HepG2 (cell line): Measurements from ENCODE around the gene CDHR5. TPM values are rescaled to one million over a fixed set of nuclear protein-coding genes. Genes with fewer than 3 reads are reported as not detected.

ENCODE experiments used
- ATF5 ChIP-seq: sonication (generic); formaldehyde crosslinking; IDR thresholded peaks from 2 replicates; pipeline ENCODE4 v1.4.0; 2020; ENCODE audit warnings: mild to moderate bottlenecking, low read depth, missing genetic modification reagents
- CEBPB ChIP-seq: IDR thresholded peaks from 2 replicates; pipeline ENCODE4 v1.6.1; 2011; ENCODE audit warnings: low read depth, low read length, improper control_type of control experiment, borderline replicate concordance
- FOXC1 ChIP-seq: sonication (generic); formaldehyde crosslinking; IDR thresholded peaks from 2 replicates; pipeline ENCODE4 v1.8.0; 2022; ENCODE audit warnings: mild to moderate bottlenecking, missing genetic modification reagents, borderline replicate concordance
- HDAC1 ChIP-seq: sonication (generic); formaldehyde crosslinking; IDR thresholded peaks from 2 replicates; pipeline ENCODE4 v1.5.1; 2020; ENCODE audit warnings: mild to moderate bottlenecking, missing genetic modification reagents
- IRF2 ChIP-seq: IDR thresholded peaks from 2 replicates; pipeline ENCODE4 v1.6.1; 2018; ENCODE audit warnings: missing genetic modification reagents, missing compliant biosample characterization
- ISL2 ChIP-seq: sonication (generic); formaldehyde crosslinking; IDR thresholded peaks from 2 replicates; pipeline ENCODE4 v1.5.0; 2020; ENCODE audit warnings: missing genetic modification reagents
- JUN ChIP-seq: sonication (generic); formaldehyde crosslinking; IDR thresholded peaks from 2 replicates; pipeline ENCODE4 v1.4.0; 2020; ENCODE audit warnings: mild to moderate bottlenecking, missing genetic modification reagents
- KLF6 ChIP-seq: IDR thresholded peaks from 2 replicates; pipeline ENCODE4 v1.8.0; 2016; ENCODE audit warnings: missing biosample characterization, missing genetic modification reagents
- LBX2 ChIP-seq: sonication (generic); formaldehyde crosslinking; IDR thresholded peaks from 2 replicates; pipeline ENCODE4 v1.5.0; 2020; ENCODE audit warnings: missing genetic modification reagents, mild to moderate bottlenecking, borderline replicate concordance
- MIXL1 ChIP-seq: IDR thresholded peaks from 2 replicates; pipeline ENCODE4 v1.6.1; 2016
- MTA1 ChIP-seq: sonication (generic); formaldehyde crosslinking; IDR thresholded peaks from 2 replicates; pipeline ENCODE4 v1.4.0; 2020; ENCODE audit warnings: missing genetic modification reagents, mild to moderate bottlenecking, borderline replicate concordance
- NCOA5 ChIP-seq: sonication (generic); formaldehyde crosslinking; IDR thresholded peaks from 2 replicates; pipeline ENCODE4 v1.4.0; 2020; ENCODE audit warnings: missing genetic modification reagents
- NFATC3 ChIP-seq: sonication (generic); formaldehyde crosslinking; IDR thresholded peaks from 2 replicates; pipeline ENCODE4 v1.5.1; 2020; ENCODE audit warnings: mild to moderate bottlenecking, missing genetic modification reagents
- PHF5A ChIP-seq: IDR thresholded peaks from one replicate; pipeline ENCODE4 v1.6.1; 2018; ENCODE audit warnings: low read depth, missing genetic modification reagents; ENCODE audit not compliant: unreplicated experiment
- RAD21 ChIP-seq: fragments of 450-650 bp; formaldehyde crosslinking; IDR thresholded peaks from 2 replicates; pipeline ENCODE4 v1.5.0; 2020; ENCODE audit warnings: mild to moderate bottlenecking
- RCOR2 ChIP-seq: IDR thresholded peaks from 2 replicates; pipeline ENCODE4 v1.6.1; 2016; ENCODE audit warnings: missing biosample characterization, missing genetic modification reagents
- SALL2 ChIP-seq: sonication (generic); formaldehyde crosslinking; IDR thresholded peaks from 2 replicates; pipeline ENCODE4 v1.8.1; 2023; ENCODE audit warnings: mild to moderate bottlenecking, missing genetic modification reagents, inconsistent platforms
- TP53 ChIP-seq: sonication (generic); formaldehyde crosslinking; conservative IDR thresholded peaks from 2 replicates; pipeline ENCODE4 v1.4.0; 2020; ENCODE audit warnings: missing genetic modification reagents
- ZBTB43 ChIP-seq: sonication (generic); formaldehyde crosslinking; conservative IDR thresholded peaks from 2 replicates; pipeline ENCODE4 v1.4.0; 2020; ENCODE audit warnings: missing genetic modification reagents
- ZFP1 ChIP-seq: IDR thresholded peaks from 2 replicates; pipeline ENCODE4 v1.6.1; 2016
- ZNF33B ChIP-seq: sonication (generic); formaldehyde crosslinking; IDR thresholded peaks from 2 replicates; pipeline ENCODE4 v1.5.1; 2020; ENCODE audit warnings: mild to moderate bottlenecking, missing genetic modification reagents
- ZNF451 ChIP-seq: sonication (generic); formaldehyde crosslinking; IDR thresholded peaks from 2 replicates; pipeline ENCODE4 v1.5.0; 2020; ENCODE audit warnings: mild to moderate bottlenecking, missing genetic modification reagents
- ZNF607 ChIP-seq: sonication (generic); formaldehyde crosslinking; IDR thresholded peaks from 2 replicates; pipeline ENCODE4 v1.5.1; 2020; ENCODE audit warnings: missing genetic modification reagents, mild to moderate bottlenecking, borderline replicate concordance
- ZNF614 ChIP-seq: IDR thresholded peaks from 2 replicates; pipeline ENCODE4 v1.6.1; 2018; ENCODE audit warnings: missing biosample characterization, missing genetic modification reagents, inconsistent platforms, borderline replicate concordance
- ZNF746 ChIP-seq: sonication (generic); formaldehyde crosslinking; IDR thresholded peaks from 2 replicates; pipeline ENCODE4 v1.8.0; 2022; ENCODE audit warnings: mild to moderate bottlenecking, missing genetic modification reagents
- ZNF788 ChIP-seq: sonication (generic); formaldehyde crosslinking; IDR thresholded peaks from 2 replicates; pipeline ENCODE4 v1.5.0; 2020; ENCODE audit warnings: mild to moderate bottlenecking, missing genetic modification reagents, borderline replicate concordance
- ZNF841 ChIP-seq: sonication (generic); formaldehyde crosslinking; IDR thresholded peaks from 2 replicates; pipeline ENCODE4 v1.8.1; 2023; ENCODE audit warnings: missing genetic modification reagents, borderline replicate concordance
- ZSCAN9 ChIP-seq: IDR thresholded peaks from 2 replicates; pipeline ENCODE4 v1.6.1; 2016; ENCODE audit warnings: borderline replicate concordance
- ZXDC ChIP-seq: sonication (generic); formaldehyde crosslinking; IDR thresholded peaks from 2 replicates; pipeline ENCODE4 v1.5.0; 2020; ENCODE audit warnings: mild to moderate bottlenecking, missing genetic modification reagents
- polyA plus RNA-seq, 8 experiments: library from polyadenylated mRNA; depleted of rRNA in 3 of 8; stranded (reverse) in 7 of 8; unstranded in 1 of 8; fragments of >200 nt; fragmentation: Illumina TruSeq in 4 of 8; extraction: Trizol in 4 of 8; gene quantifications; 2 replicates each; pipeline versions ENCODE4 v1.2.1 to v1.2.3, GENCODE V29; 2011 to 2016; ENCODE audit warnings: low read depth in 4 of 8, missing spikeins in 1 of 8, mixed read lengths in 1 of 8; ENCODE audit not compliant: insufficient read depth in 1 of 8
- total RNA-seq, 5 experiments: library from RNA; depleted of rRNA; stranded (reverse); fragments of >200 nt; fragmentation: Illumina TruSeq; extraction: Trizol; gene quantifications; 2 replicates each; pipeline ENCODE4 v1.2.3, GENCODE V29; 2016; ENCODE audit warnings: low read depth in 1 of 5

Gene CDHR5
- total and polyA plus RNA-seq, 2 of the 13 experiments (the other 11 are each of a cell fraction or from before 2014, with no cell fraction given): 0.46 to 0.71 TPM

GRCh38 chr11:587978-588380 is 36.8 kb downstream of the CDHR5 start (continued):
- peak; percentile 59; the same call in 1 of the 2 replicates for TF ChIP-seq KLF6 (CRISPR knock-in tag)
- TF ChIP-seq ISL2 (CRISPR knock-in tag): no peak
- 0 out of 2 replicates have a peak, but pooled peaks have one; percentile 39 for TF ChIP-seq FOXC1 (CRISPR knock-in tag)
- no peak for TF ChIP-seq LBX2
- TF ChIP-seq ZNF451 (CRISPR knock-in tag): no peak
- no peak for TF ChIP-seq ATF5
- peak; percentile 95 for TF ChIP-seq CEBPB
- 0 out of 2 replicates have a peak, but pooled peaks have one; percentile 54 for TF ChIP-seq ZNF614 (CRISPR knock-in tag)
- peak; percentile 37; the same call in 1 of the 2 replicates for TF ChIP-seq RAD21
- TF ChIP-seq IRF2 (CRISPR knock-in tag): peak; percentile 76
- TF ChIP-seq ZFP1 (CRISPR knock-in tag): no peak
- peak; percentile 78; the same call in 1 of the 2 replicates for TF ChIP-seq ZNF788 (CRISPR knock-in tag)
- TF ChIP-seq ZNF607 (CRISPR knock-in tag): 0 out of 2 replicates have a peak, but pooled peaks have one; percentile 26
- no peak for TF ChIP-seq NFATC3
- 0 out of 2 replicates have a peak, but pooled peaks have one; percentile 17 for TF ChIP-seq ZBTB43
- no peak for TF ChIP-seq TP53
- TF ChIP-seq PHF5A (CRISPR knock-in tag): peak; percentile 86
- peak; percentile 88; the same call in 1 of the 2 replicates for TF ChIP-seq JUN
- no peak for TF ChIP-seq SALL2 (CRISPR knock-in tag)
- TF ChIP-seq ZNF746: peak; percentile 61; the same call in 1 of the 2 replicates
- no peak for TF ChIP-seq ZNF841 (CRISPR knock-in tag)
- peak; percentile 71 for TF ChIP-seq RCOR2 (CRISPR knock-in tag)
- no peak for TF ChIP-seq MTA1 (CRISPR knock-in tag)
- TF ChIP-seq ZSCAN9: peak; percentile 28; the same call in 1 of the 2 replicates
- peak; percentile 80 for TF ChIP-seq HDAC1 (CRISPR knock-in tag)
- peak; percentile 51; the same call in 1 of the 2 replicates for TF ChIP-seq MIXL1 (CRISPR knock-in tag)
- TF ChIP-seq ZNF33B (CRISPR knock-in tag): no peak
- no peak for TF ChIP-seq NCOA5 (CRISPR knock-in tag)
- no peak for TF ChIP-seq ZXDC (CRISPR knock-in tag)
